ENCODE results near the gene LAMB1. TPM values are rescaled to one million over a fixed set of nuclear protein-coding genes. Genes with fewer than 3 reads are reported as not detected.

Gene LAMB1
- total and polyA plus RNA-seq, 5 experiments from 2014 or later, result 0.13 to 1.5 (median 0.57) TPM; not detected in 1

GRCh38 chr7:107882766-107883165, 120.2 kb downstream of the LAMB1 start:
- ATAC-seq (no peak), DNase-seq (no peak)
- Mint-ChIP-seq H3K9me3 (no peaks in the 10 kb centered on the region), H3K36me3 (no peaks in the 10 kb centered on the region), H3K4me1 (peaks cover 2 to 8% (median 5%) of the 10 kb centered on the region in 4 donors), H3K27ac (peak overlapping the region in 1 of 10 donors; percentile 6), H3K27me3 (peaks cover 4 to 16% (median 12%) of the 10 kb centered on the region in 5 donors), H3K4me3 (no peak overlapping the region)
- POLR2A ChIA-PET, result no interaction called here

GRCh38 chr7:107879400-107880035, 123.4 kb downstream of the LAMB1 start:
- no peak overlapping the region for H3K4me3 Mint-ChIP-seq
- H3K9me3 Mint-ChIP-seq, result no peaks in the 10 kb centered on the region
- H3K4me1 Mint-ChIP-seq, result peaks cover 3 to 24% (median 15%) of the 10 kb centered on the region in 4 donors
- peak in 5 of 10 donors; percentile 19 to 45 (median 40) for DNase-seq
- no peaks in the 10 kb centered on the region for H3K36me3 Mint-ChIP-seq
- peaks cover 4 to 12% (median 9%) of the 10 kb centered on the region in 5 donors for H3K27me3 Mint-ChIP-seq
- H3K27ac Mint-ChIP-seq, result peak overlapping the region in 1 of 10 donors; percentile 2
- ATAC-seq, result peak; percentile 67 to 73
- POLR2A ChIA-PET, result interaction anchor here (2.8 kb wide), 1 partner anchor 136 kb away, joined by 11 read pairs; the partner anchor contains the start of gene CBLL1

- Mint-ChIP-seq H3K4me3 (peak overlapping the region in 1 of 10 donors; percentile 2), H3K4me1 (peaks cover 4 to 25% (median 16%) of the 10 kb centered on the region in 4 donors), H3K27me3 (peaks cover 4 to 12% (median 5%) of the 10 kb centered on the region in 5 donors), H3K27ac (no peak overlapping the region), H3K9me3 (no peaks in the 10 kb centered on the region), H3K36me3 (no peaks in the 10 kb centered on the region)
- DNase-seq (no peak), ATAC-seq (no peak)
- POLR2A ChIA-PET, result interaction anchor here (2.8 kb wide), 1 partner anchor 135 kb away, joined by 11 read pairs; the partner anchor contains the start of gene CBLL1
Observed at GRCh38 chr7:107878636-107879035, 124.3 kb downstream of the LAMB1 start.

GRCh38 chr7:107877731-107878382, 125.1 kb downstream of the LAMB1 start:
- H3K4me3 Mint-ChIP-seq, result no peak overlapping the region
- H3K27ac Mint-ChIP-seq, result no peak overlapping the region
- peaks cover 4 to 25% (median 16%) of the 10 kb centered on the region in 4 donors for H3K4me1 Mint-ChIP-seq
- no peaks in the 10 kb centered on the region for H3K36me3 Mint-ChIP-seq
- DNase-seq (no peak), ATAC-seq (no peak)
- no peaks in the 10 kb centered on the region for H3K9me3 Mint-ChIP-seq
- POLR2A ChIA-PET, result interaction anchor here (2.4 kb wide), 1 partner anchor 134 kb away, joined by 23 read pairs; the partner anchor contains the start of gene CBLL1
- H3K27me3 Mint-ChIP-seq, result peaks cover 2 to 12% (median 5%) of the 10 kb centered on the region in 5 donors

DNA sequence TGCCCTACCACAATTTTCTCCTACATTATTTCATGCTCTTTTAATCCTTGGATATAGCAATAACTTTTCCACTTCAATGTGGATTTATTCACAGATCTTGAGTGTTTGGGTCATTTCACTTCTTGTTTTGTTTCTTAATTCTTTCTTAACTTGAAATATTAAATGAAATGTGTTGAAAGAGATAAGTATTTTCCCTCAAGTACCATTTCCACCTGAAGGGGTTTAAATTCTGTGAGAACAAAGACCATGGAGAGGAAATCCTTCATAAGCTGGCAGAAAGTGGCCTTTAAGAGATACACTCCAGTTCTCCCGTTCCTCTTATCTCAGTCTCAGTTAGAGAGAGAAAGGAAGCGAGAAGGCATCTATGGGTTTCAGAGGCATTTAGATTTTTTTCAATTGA, 126.0 kb downstream of the LAMB1 start:
- H3K4me3 Mint-ChIP-seq, result no peak overlapping the region
- H3K27me3 Mint-ChIP-seq, result peaks cover 0 to 5% (median 0%) of the 10 kb centered on the region in 5 donors
- POLR2A ChIA-PET, result interaction anchor here (0.7 to 2.4 kb wide), 2 partner anchors 121 to 133 kb away, joined by 6 to 23 read pairs; partner anchors contain the start of gene CBLL1
- DNase-seq (no peak), ATAC-seq (no peak)
- H3K36me3 Mint-ChIP-seq, result no peaks in the 10 kb centered on the region
- H3K9me3 Mint-ChIP-seq, result no peaks in the 10 kb centered on the region
- peak overlapping the region in 4 of 10 donors; percentile 6 to 65 (median 42) for H3K27ac Mint-ChIP-seq
- peaks cover 4 to 25% (median 16%) of the 10 kb centered on the region in 4 donors for H3K4me1 Mint-ChIP-seq

GRCh38 chr7:107874605-107875446, 128.1 kb downstream of the LAMB1 start:
- Mint-ChIP-seq H3K4me3 (no peak overlapping the region), H3K9me3 (no peaks in the 10 kb centered on the region), H3K27me3 (peaks cover 0 to 3% (median 0%) of the 10 kb centered on the region in 5 donors), H3K27ac (peak overlapping the region in 6 of 10 donors; percentile 12 to 79 (median 57)), H3K4me1 (peaks cover 7 to 31% (median 21%) of the 10 kb centered on the region in 4 donors), H3K36me3 (no peaks in the 10 kb centered on the region)
- POLR2A ChIA-PET, result interaction anchor here (1.1 to 2.0 kb wide), 4 partner anchors 16 to 135 kb away, joined by 3 to 42 read pairs (median 6); partner anchors contain the start of genes CBLL1 and DLD
- DNase-seq (peak in 8 of 10 donors; percentile 15 to 65 (median 45)), ATAC-seq (peak; percentile 78 to 86)

GRCh38 chr7:107874111-107874510, 128.8 kb downstream of the LAMB1 start:
- H3K9me3 Mint-ChIP-seq, result no peaks in the 10 kb centered on the region

More at GRCh38 chr7:107874111-107874510, 128.8 kb downstream of the LAMB1 start:
- ATAC-seq, result no peak
- Mint-ChIP-seq H3K27ac (peak overlapping the region in 1 of 10 donors; percentile 74), H3K4me1 (peaks cover 5 to 27% (median 17%) of the 10 kb centered on the region in 4 donors), H3K4me3 (no peak overlapping the region), H3K27me3 (peaks cover 0 to 3% (median 0%) of the 10 kb centered on the region in 5 donors), H3K36me3 (no peaks in the 10 kb centered on the region)
- no peak for DNase-seq
- POLR2A ChIA-PET, result interaction anchor here (1.1 to 2.0 kb wide), 4 partner anchors 17 to 134 kb away, joined by 3 to 42 read pairs (median 6); partner anchors contain the start of genes CBLL1 and DLD

Other genes starting within 250 kb of the LAMB1 start
- not detected for gene SLC26A3, start 199.9 kb downstream of the LAMB1 start, total RNA-seq
- not detected for gene SLC26A3, start 199.9 kb downstream of the LAMB1 start, polyA plus RNA-seq
- 10 to 100 TPM; 50.3 to 56.0 TPM for gene DLD, start 112.0 kb downstream of the LAMB1 start, total RNA-seq
- gene DLD, start 112.0 kb downstream of the LAMB1 start, polyA plus RNA-seq, result 10 to 100 TPM; 70.1 to 72.1 (median 71.4) TPM
- gene LAMB4, start 127.2 kb upstream of the LAMB1 start, total RNA-seq, result 1 to 10 TPM in 1 of 2 experiments, under 1 TPM in 1; 0.27 to 1.4 TPM
- gene LAMB4, start 127.2 kb upstream of the LAMB1 start, polyA plus RNA-seq, result not detected

Measured in naive thymus-derived CD8-positive, alpha-beta T cell (primary cell).